NCI-H446 (cell line): Measurements from ENCODE around the gene CTSS.

Experiments
- DNase-seq, 2 experiments: peaks; one replicate each; lab custom pipeline; 2025; lab: John Stamatoyannopoulos, UW

The CTSS gene

DNA sequence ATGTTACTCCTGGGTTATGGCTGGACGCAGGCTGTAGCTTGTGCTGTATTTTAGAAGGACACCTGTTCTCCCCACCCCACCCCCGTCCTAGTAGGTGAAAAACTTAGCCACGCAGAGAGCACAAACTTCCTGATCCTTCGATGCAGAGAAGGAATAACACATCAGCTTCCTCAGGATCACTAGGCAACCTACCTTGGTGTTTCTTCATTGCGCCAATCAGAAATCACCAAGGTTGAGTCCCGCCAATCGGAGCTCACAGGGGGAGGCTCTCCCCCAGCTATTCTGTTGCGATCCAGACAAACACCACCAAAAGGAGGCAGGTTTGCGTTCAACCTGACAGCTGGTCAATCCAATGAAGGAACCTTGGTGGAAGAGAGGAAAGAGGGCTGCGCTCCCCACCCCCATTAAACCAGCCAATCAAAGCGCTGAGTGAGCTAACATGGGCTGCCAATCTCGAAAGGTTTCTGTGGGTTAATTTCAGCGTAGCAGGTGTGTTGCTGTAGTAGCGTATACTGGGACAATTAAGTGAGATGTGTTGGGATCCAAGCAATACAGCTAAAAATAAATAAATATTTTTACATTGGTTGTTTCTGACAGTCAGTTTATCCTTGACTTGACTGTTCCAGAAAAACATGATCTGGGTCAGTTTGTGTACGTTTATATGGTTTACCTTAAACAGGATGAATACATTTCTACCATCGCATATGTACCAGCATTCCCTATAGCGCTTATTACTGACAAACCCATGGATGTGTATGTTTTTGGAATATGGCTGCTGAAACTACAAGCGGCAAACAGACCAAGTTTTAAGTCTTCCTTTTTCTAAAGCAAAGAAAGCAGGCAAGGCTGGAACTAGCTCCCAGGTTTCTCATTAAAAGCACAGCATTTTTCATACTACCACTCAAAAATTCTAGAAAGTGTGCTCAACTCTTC, 68.3 kb downstream of the CTSS start, which contains the start of gene GOLPH3L:
TSS of gene GOLPH3L (minus strand) at position 160 of the 933 bp plus-strand sequence. CDS start 2,316 bp downstream, outside the sequence.
- DNase-seq = peak; percentile 97 to 99

DNA sequence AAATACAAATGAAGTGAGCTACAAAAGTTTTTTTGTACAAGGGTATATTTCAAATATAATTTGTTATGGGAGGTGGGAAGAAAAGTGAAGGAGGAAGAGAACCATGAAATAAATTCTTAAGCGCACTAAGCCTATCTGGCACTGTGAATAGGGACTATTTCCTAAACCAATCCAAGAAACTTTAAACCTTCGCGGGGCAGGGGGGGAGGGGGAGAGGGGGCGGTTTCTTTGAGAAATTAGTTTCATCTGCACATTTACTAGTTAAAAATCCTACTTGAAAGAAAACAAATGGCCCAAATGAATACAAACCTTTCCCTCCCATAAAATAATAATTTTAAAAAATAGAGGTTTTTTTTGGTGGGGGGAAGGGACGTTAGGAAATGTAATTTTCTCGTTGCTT, 69.0 kb downstream of the CTSS start:
- DNase-seq = no peak

DNA sequence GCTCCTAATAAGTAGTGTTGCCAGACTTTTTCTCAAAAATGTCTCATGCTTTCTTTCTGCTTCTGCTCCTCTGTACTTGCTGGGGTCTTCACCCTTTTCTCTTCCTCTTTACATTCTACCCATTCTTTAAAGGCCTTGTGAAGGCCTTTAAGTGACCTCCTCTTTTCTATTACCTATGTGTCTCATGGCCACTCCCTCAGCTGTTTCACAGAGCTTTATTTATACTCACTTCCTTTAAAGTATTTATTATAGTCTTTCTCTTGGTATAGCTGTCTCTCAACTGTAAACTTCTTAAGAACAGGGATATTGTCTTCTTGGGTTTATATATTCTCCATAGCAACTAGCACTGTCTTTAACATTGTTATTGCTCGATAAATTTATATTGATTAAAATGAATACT, 69.4 kb downstream of the CTSS start:
- DNase-seq = no peak

- no peak for DNase-seq
These were observed 70.0 kb downstream of the CTSS start for GRCh38 chr1:150695561-150695960.

- no peak for DNase-seq
These were observed 72.9 kb downstream of the CTSS start for GRCh38 chr1:150692720-150693119.

GRCh38 chr1:150688763-150689162, 76.8 kb downstream of the CTSS start:
- DNase-seq = no peak

DNA sequence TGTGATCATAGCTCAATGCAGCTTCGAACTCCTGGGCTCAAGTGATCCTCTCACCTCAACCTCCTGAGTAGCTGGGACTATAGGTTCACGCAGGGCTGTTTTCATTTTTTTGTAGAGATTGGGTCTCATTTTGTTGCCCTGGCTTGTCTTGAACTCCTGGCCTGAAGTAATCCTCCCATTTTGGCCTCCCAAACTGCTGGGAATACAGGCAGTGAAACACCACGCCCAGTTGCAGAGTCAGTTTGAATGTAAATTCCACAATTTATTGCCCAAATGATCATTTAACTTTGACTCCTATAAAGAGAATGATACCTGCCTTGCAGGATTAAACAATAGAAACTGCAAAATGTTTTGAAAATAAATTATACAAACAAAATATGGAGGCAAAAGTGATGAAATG, 79.3 kb downstream of the CTSS start:
- DNase-seq = no peak

- DNase-seq = no peak
These were observed 81.7 kb downstream of the CTSS start for GRCh38 chr1:150683914-150684313.
